Stromal cell of bone marrow (primary cell): Measurements from ENCODE around the gene CD28.

Experiments used
- DNase-seq: peaks from one replicate; pipeline ENCODE4 v3.0.0-alpha.2; 2012; ENCODE audit warnings: low read depth

The CD28 gene

DNA sequence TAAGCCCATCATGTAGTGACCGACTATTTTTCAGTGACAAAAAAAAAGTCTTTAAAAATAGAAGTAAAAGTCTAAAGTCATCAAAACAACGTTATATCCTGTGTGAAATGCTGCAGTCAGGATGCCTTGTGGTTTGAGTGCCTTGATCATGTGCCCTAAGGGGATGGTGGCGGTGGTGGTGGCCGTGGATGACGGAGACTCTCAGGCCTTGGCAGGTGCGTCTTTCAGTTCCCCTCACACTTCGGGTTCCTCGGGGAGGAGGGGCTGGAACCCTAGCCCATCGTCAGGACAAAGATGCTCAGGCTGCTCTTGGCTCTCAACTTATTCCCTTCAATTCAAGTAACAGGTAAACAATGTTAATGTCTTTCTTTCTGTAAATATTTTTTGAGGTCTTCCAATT is at the start of gene CD28:
TSS of gene CD28 (plus strand) at position 237 of the 400 bp plus-strand sequence. CDS start at position 295, 58 bp downstream.
- no peak for DNase-seq

DNA sequence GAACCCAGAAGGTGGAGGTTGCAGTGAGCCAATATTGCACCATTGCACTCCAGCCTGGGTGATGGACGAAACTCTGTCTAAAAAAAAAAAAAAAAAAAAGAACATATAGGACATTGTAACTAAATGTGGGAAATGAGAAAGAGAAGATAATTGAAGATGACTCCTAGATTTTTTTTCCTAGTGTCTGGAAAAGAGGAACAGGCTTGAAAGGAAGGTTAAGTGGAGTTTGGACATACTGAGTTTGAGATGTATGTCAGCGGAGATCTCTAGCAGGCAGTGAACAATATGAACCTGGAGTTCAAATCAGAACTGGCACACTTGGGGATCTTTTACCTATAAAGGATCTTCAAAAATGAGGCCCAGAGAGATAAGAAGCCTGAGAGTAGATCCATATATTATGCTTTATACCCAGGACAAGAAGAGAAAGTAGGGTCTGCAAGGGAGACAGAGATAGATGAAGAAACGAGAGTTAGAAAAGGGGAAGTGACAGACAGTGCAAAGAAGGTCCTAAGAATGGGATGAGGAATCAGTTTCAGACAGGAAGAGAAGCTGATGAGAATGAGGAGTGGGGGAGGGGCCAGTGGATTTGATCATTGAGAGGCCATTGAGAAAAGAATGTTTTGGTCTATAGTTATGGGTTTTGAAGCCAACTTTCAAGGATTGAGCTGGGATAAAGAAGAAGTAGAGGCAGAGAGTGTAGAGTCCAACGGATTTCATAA is 46.9 kb upstream of the CD28 start:
- DNase-seq: no peak

DNA sequence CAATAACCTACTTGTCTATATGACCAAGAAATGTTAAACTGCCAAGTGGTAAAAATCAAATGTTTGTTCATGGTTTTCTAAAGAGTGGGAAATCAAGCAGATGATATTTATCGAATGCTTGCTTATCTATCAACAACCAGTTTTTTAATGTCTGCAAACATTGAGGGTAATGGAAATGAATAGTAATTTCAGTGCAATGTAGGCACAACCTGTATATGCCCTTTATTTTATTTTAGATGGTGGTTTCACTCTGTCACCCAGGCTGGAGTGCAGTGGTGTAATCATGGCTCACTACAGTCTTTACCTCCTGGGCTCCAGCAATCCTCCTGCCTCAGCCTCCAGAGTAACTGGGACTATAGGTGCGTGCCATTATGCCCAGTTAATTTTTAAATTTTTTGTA is 46.0 kb upstream of the CD28 start:
- DNase-seq: no peak

DNA sequence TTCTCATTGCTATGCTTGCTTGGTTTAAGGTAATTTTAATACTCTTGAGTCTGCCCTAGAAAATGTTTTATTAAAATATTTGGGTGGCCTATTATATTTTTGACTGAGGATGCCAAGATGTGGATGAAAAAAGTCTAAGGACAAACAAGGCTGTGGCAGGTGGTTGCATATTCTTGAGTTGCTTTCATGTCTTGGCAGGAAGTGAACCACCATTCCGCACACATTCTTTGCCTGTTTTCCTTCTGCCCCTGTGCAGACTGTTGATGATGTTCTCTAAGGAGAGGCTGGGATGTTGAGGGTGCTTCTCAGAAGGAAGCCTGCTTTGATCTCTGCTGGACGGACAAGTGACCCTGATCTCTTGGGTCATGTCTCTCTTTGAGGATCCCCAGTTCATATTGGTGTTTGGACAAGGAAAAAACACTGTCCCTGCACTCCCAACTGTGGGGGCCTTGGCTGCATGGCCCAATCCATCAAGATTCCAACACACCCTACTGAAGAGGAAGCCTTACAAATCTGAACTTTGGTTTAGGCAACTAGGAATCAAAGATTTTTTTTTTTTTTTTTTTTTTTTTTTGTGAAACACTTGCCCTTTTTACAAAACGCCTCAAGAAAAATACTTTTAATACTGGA is 45.0 kb upstream of the CD28 start:
- no peak for DNase-seq

DNA sequence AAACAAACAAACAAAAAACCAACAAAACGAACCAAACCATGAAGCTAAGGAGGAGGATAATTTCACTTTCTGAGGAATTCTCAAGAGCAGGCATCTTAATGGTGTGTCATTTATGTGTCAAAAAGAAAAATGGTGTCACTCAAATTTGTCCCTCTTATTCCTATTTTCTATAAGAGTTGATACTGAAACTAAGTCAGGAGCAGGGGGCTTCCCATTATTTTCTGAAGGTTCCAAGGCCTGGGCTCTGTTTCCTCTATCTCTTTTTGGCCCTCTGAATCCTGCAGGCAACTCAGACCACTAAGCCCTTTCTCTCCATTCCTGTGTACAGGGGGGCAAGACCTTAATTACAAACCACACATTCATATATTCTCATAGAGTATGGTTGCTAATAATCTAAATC is 44.0 kb upstream of the CD28 start:
- no peak for DNase-seq

DNA sequence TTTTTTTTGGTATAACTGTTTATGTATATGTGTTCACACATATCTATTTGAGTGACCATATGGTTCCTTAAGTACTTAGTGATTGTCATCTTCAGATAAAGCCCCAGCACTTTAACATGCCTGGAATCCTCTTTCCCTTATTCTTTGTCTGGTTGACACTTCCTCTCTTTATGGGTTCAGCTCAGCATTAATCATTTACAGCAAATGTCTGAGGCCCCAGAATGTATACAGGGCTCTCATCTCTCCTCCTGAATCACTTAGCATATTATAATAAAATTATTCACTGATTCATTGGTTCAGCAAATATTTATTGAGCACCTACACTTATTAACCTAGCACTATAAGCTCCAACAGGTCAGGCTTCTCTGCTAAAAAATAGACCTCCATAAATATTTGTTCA is 43.5 kb upstream of the CD28 start:
- DNase-seq: no peak

GRCh38 chr2:203664029-203664755 is 42.2 kb upstream of the CD28 start:
- no peak for DNase-seq

DNA sequence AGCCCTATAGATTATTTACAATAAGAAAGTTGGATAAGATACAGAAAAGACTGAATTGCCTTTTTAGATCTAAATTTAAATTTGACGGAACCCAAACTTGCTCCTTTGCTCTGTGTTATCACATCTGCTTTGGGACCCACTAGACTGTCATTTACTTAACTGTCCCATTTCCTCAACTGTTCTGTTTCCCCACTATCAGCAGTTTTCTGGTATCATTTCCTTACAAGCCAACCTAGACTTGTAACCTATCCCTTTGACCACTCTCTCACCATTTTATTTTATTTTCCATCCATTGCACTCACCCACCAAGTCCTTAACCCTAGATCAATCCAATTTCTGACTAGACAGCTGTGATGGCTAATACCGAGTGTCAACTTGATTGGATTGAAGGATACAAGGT is 38.6 kb upstream of the CD28 start:
- DNase-seq: no peak

DNA sequence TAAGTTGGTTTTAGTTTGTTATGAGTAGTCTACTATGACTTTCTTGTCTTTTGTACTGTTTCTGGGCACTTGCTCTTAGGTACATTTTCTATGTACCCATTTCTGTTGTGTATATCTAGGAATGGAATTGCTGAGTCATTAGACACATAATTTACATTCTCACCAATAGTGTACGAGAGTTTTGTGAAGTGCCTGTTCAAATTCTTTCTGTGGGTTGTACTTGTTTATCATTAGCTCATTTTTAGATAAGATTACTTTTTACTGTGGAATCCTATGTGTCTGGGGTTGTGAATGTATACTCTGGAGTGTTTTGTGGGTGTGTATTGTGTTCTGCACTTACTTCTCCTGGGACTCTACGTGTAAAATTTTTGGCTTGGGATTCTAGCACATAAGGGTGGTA is 36.6 kb upstream of the CD28 start:
- DNase-seq: no peak

DNA sequence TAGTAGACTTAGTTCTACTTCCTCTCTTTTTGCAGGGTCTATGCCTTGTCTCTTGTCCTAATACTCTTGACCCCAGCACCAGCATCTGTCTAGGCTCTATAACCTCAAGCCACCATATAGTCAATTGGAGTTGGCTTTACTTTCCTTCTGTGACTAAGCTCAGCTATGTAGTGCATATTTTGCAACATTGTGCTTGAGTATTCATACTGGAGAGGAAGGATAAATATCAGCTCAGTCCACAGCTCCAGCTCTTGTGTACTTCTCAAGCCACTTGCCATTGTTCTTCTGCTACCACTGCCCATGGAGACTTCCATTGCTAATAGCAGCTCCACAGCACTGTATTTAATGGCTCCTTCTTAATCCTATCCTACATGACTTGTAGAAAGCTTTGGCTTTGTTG is 35.5 kb upstream of the CD28 start:
- DNase-seq: no peak

DNA sequence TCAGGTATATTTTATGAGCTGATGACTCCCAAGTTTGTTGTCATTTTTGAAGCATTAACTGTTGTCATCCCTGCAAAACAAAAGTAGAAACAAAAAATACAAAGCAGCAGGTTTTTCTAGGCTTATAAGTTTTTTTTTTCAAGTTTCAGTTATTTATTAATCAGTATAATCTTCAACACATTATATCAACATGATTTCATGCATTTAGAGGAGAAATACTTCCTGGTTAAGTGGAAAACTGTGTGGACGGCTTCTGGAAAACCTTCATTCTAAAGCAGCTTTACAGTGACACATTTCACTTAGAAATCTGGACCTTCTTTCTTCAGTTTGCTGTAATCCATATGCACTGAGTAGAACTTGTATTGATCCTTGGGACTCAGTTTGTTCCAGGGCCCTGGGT is 34.6 kb upstream of the CD28 start:
- no peak for DNase-seq

DNA sequence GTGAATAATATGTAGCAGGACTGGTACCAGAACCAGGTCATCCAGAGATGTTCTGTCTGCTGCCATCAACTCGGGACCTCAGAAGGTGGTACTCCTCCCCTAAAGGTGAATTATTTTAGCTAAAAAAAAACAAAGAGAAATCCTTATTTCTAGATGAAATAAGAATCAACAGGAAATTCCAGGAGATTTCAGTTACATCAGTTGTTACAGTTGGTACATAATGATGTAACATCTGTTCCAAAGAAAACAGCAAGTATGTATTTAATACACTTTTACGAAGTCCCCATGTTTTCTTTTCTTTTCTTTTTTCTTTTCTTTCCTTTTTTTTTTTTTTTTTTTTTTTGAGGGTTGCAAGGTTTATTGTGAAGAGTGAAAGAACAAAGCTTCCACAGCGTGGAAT is 33.6 kb upstream of the CD28 start:
- DNase-seq: no peak

DNA sequence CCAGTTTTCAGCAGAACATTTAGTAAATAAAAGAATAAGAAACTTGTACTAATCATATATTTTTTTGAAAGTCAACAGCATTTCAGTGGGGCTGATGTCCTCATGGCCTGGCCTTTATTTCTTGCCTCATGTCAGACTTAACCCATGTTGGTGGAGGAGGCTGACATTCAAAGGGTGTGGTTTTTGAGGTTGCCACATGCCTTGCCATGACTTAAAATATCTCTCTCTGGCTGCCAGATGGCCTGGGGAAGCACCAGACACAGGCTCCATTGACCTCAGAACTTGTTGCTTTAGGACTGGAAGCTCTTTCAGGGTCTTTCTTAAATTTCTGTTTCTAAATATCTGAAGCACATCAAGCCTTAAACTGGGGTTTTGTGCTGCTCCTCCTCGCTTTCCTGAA is 32.5 kb upstream of the CD28 start:
- peak; percentile 27 for DNase-seq

- DNase-seq: peak; percentile 25
These were observed 31.4 kb upstream of the CD28 start for GRCh38 chr2:203675086-203675485.

DNA sequence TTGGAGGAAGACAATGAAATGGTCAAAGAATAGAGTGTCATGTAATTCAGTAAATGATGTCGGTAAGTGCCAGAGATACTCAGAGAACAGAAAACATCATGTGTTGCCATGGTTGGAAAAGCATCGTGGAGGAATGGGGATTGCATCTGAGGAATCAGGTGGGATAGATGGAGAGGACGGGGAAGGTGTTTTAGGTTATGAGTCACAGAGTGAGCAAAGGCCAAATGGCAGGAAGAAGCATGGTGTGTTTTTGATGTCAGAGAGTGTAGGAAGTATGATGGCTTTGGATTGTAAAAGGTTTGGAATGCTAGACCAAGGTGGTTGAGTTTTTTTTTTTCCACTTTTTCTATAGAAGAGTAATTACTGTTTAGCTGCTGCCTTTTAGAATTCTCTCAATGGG is 27.5 kb upstream of the CD28 start:
- DNase-seq: no peak

DNA sequence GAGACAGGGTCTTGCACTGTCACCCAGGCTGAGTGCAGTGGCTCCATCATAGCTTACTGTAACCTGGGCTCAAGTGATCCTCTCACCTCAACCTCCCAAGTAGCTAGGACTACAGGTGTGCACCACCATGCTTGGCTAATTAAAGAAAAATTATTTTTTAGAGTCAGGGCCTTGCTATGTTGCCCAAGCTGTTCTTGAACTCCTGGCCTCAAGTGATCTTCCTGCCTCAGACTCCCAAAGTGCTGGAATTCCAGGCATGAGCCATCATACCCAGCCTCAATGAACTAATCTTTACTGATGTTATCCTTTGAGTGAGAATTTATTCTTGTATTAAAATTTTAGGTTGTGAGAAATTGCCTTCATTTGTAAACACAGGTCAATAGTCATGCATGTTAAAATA is 27.0 kb upstream of the CD28 start:
- DNase-seq: no peak

DNA sequence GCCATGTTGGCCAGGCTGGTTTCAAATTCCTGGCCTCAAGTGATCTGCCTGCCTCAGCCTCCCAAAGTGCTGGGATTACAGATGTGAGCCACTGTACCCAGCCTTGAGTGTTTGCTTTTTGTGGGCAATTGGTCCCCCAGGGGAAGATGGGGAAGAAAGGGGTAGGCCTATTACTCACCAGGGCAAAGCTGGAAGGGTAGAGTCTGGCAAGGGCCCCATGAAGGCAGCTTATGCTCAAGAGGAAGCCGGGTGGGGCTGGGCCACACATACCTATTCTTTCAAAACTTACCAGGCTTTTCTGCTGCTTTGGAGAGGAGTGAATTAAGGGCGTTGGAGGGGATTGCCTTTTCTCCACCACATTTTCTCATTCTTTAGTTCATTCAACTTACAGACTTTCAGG is 24.5 kb upstream of the CD28 start:
- peak; percentile 64 for DNase-seq

DNA sequence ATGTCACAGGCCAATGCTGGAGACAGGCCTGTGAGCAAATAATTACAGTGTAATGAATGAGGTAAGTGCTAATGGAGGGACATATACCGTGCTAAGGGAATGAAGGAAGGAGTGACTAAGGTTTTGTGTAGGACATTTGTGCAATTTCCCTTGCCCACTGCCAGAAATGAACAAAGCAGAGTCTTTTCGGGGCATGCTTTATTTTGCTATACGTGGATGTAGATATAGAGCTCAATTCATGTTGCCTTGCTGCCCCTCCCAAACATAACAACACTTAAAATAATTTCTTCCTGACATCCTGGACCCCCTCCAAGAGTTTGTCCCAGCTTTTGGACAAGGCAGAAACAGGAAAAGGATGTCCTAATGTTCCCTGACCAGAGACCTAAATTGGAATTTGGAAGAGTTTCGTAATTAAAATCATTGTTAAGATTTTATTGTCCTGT is 23.7 kb upstream of the CD28 start:
- peak; percentile 41 for DNase-seq

DNA sequence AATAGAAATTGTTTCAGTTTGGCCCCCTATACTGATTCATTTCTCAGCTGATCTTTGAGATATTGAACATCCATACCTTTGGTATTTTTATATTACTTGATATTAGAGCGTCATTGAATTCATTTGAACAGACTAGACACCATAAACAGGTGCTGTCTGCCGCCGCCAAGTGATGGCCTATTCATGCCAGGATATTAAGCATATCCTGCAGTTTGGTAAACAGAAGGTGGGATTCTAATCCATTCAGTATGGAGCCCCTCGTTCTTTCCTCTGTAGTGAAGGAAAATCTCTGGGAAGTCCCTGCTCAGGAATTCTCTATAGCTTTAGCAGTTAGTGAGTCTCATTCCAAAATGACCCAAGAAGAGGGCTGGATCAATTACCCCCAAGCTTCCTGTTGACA is 23.0 kb upstream of the CD28 start:
- DNase-seq: no peak

DNA sequence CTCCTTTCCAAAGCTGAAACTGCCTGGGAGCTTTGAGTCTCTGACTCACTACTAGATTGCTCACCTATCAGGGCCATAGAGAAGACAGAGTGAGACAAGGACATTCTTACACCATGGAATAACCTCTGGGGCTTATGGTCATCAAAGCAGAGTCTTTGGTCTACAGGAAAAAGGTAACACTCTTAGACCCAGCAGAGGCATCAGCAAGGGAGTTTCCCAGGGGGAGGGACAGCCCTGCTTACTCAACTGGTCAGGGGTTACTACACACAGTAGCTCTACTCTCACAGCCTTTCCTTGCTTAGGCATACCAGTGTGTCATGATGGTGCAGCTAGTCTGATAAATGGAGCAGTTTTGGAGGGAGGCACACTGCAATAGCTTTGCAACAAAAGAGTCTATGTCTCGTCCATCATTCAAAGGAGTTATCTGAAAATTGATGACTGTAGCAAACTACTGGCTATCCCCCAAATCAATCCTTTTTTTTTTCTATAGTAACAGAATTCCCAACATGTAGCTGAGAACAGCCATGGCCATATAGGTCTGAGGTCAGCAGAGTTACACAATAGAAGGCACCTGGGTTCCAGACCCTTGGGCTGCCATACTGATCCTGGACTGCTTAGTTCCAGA is 22.4 kb upstream of the CD28 start:
- peak; percentile 71 for DNase-seq

GRCh38 chr2:203685081-203685621 is 21.3 kb upstream of the CD28 start:
- DNase-seq: peak; percentile 95

DNA sequence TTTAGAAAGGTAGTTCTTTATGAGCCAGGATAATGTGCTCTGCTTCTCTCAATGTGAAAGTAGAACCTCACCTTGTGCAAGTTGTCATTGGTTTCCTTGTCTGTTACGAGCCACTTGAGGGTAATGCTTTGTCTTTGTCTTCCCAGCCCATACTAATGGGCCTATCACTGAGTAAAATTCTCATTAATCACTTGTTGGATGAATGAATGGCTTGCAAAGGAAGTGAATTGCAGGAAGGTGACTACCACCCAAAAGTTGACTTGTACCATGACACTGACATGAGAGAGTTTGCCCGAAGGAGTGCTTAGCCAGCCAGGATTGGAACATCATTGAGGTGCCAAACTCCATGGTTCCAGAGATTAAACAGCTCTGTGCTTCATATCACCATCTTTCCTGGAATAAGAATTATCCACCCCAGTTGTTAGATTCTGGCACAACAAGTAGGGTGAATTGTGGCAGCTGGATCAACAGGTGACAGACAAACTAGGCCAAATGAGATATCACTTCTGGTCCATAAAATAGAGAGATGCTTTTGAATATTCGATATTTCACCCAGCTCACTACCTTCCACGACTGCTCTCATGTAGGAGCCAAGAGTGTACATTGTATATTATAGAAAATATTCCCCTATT is 20.5 kb upstream of the CD28 start:
- DNase-seq: no peak
